ENCODE data around the gene ZC3H7A.

Gene ZC3H7A

GRCh38 chr16:11755022-11755760 is 41.9 kb downstream of the ZC3H7A start:
- TF ChIP-seq CTCF (IDR thresholded peaks at IDR 0.05; ENCODE audit: low read length) = no peak
- no peak for TF ChIP-seq EZH2 (IDR thresholded peaks at IDR 0.05; ENCODE audit: borderline replicate concordance, low read length)
- H3K9ac ChIP-seq (ENCODE audit: low read length) = no peak overlapping the region
- no peak overlapping the region for H3K4me2 ChIP-seq (ENCODE audit: low read length)
- no peaks in the 10 kb centered on the region for H3K27me3 ChIP-seq (ENCODE audit: insufficient read depth, low read length)
- peaks cover 89% of the 10 kb centered on the region for H3K36me3 ChIP-seq (ENCODE audit: insufficient read depth, low read length)
- H3F3A ChIP-seq (ENCODE audit: insufficient read depth, low read length) = no peaks in the 10 kb centered on the region; the same call in 1 of the 2 replicates
- H3K4me1 ChIP-seq (ENCODE audit: insufficient read depth, low read length, severe bottlenecking) = no peaks in the 10 kb centered on the region
- no peaks in the 10 kb centered on the region for H3K79me2 ChIP-seq (ENCODE audit: insufficient read depth, low read length)
- no peaks in the 10 kb centered on the region for H3K9me3 ChIP-seq (ENCODE audit: low read length)
- H3K4me3 ChIP-seq (ENCODE audit: low read depth, low read length, poor library complexity, severe bottlenecking) = no peak overlapping the region
- H3K9me2 ChIP-seq (ENCODE audit: low read depth, low read length) = no peaks in the 10 kb centered on the region
- no peak overlapping the region for H3K27ac ChIP-seq (ENCODE audit: low read depth, low read length, poor library complexity, severe bottlenecking)
- no peaks in the 10 kb centered on the region for H4K20me1 ChIP-seq (ENCODE audit: insufficient read depth, low read length)
- no peak overlapping the region for H2AFZ ChIP-seq (ENCODE audit: low read length)

GRCh38 chr16:11752856-11753255 is 44.2 kb downstream of the ZC3H7A start:
- no peaks in the 10 kb centered on the region for H3K9me2 ChIP-seq (ENCODE audit: low read depth, low read length)
- H3K9ac ChIP-seq (ENCODE audit: low read length) = no peak overlapping the region
- peaks cover 87% of the 10 kb centered on the region for H3K36me3 ChIP-seq (ENCODE audit: insufficient read depth, low read length)

GRCh38 chr16:11750056-11750455 is 47.0 kb downstream of the ZC3H7A start:
- Histone ChIP-seq H3K9ac (ENCODE audit: low read length) (no peak overlapping the region), H3K9me2 (ENCODE audit: low read depth, low read length) (no peaks in the 10 kb centered on the region), H3F3A (ENCODE audit: insufficient read depth, low read length) (no peaks in the 10 kb centered on the region; the same call in 1 of the 2 replicates), H3K4me3 (ENCODE audit: low read depth, low read length, poor library complexity, severe bottlenecking) (no peak overlapping the region), H3K27ac (ENCODE audit: low read depth, low read length, poor library complexity, severe bottlenecking) (no peak overlapping the region), H2AFZ (ENCODE audit: low read length) (no peak overlapping the region), H3K4me2 (ENCODE audit: low read length) (no peak overlapping the region), H3K79me2 (ENCODE audit: insufficient read depth, low read length) (no peaks in the 10 kb centered on the region), H3K9me3 (ENCODE audit: low read length) (no peaks in the 10 kb centered on the region), H3K27me3 (ENCODE audit: insufficient read depth, low read length) (no peaks in the 10 kb centered on the region), H3K4me1 (ENCODE audit: insufficient read depth, low read length, severe bottlenecking) (no peaks in the 10 kb centered on the region), H4K20me1 (ENCODE audit: insufficient read depth, low read length) (no peaks in the 10 kb centered on the region), H3K36me3 (ENCODE audit: insufficient read depth, low read length) (peaks cover 63% of the 10 kb centered on the region)
- no peak for TF ChIP-seq CTCF (IDR thresholded peaks at IDR 0.05; ENCODE audit: low read length)
- TF ChIP-seq EZH2 (IDR thresholded peaks at IDR 0.05; ENCODE audit: borderline replicate concordance, low read length) = no peak

More at GRCh38 chr16:11752856-11753255, 44.2 kb downstream of the ZC3H7A start:
- Histone ChIP-seq H3K9me3 (ENCODE audit: low read length) (no peaks in the 10 kb centered on the region), H3K27ac (ENCODE audit: low read depth, low read length, poor library complexity, severe bottlenecking) (no peak overlapping the region), H2AFZ (ENCODE audit: low read length) (no peak overlapping the region), H4K20me1 (ENCODE audit: insufficient read depth, low read length) (no peaks in the 10 kb centered on the region), H3K4me1 (ENCODE audit: insufficient read depth, low read length, severe bottlenecking) (no peaks in the 10 kb centered on the region), H3K27me3 (ENCODE audit: insufficient read depth, low read length) (no peaks in the 10 kb centered on the region), H3K4me3 (ENCODE audit: low read depth, low read length, poor library complexity, severe bottlenecking) (no peak overlapping the region), H3F3A (ENCODE audit: insufficient read depth, low read length) (no peaks in the 10 kb centered on the region; the same call in 1 of the 2 replicates), H3K79me2 (ENCODE audit: insufficient read depth, low read length) (no peaks in the 10 kb centered on the region), H3K4me2 (ENCODE audit: low read length) (no peak overlapping the region)
- no peak for TF ChIP-seq EZH2 (IDR thresholded peaks at IDR 0.05; ENCODE audit: borderline replicate concordance, low read length)

Measured in OCI-LY1 (cell line).